RWPE2 (cell line): ENCODE measurements around the gene ARL14EP.

Source experiments
- ATAC-seq: fragments of 200-7000 bp; cut with Tn5 transposase; 3 replicates; pipeline ENCODE4 v1.9.1; 2021; ENCODE audit warnings: low read depth
- DNase-seq: peaks from one replicate; pipeline ENCODE4 v3.0.0-alpha.2; 2020; ENCODE audit warnings: low spot score
- H3K27ac ChIP-seq: fragments of 450-650 bp; 2 replicates; pipeline ENCODE4 v1.5.1; 2017; ENCODE audit warnings: mild to moderate bottlenecking; ENCODE audit not compliant: poor library complexity, severe bottlenecking
- H3K27me3 ChIP-seq: fragments of 250-450 bp; sonication (Bioruptor Pico); 2 replicates; pipeline ENCODE4 v1.5.1; 2021; ENCODE audit warnings: mild to moderate bottlenecking, moderate library complexity; ENCODE audit not compliant: insufficient read depth, poor library complexity, severe bottlenecking
- H3K36me3 ChIP-seq: fragments of 250-450 bp; sonication (Bioruptor Pico); 2 replicates; pipeline ENCODE4 v1.5.1; 2020; ENCODE audit warnings: low read depth, mild to moderate bottlenecking, moderate library complexity
- H3K4me1 ChIP-seq: fragments of 250-450 bp; sonication (Bioruptor Pico); 2 replicates; pipeline ENCODE4 v1.5.1; 2021; ENCODE audit warnings: mild to moderate bottlenecking, moderate library complexity; ENCODE audit not compliant: insufficient read depth, poor library complexity, severe bottlenecking
- H3K4me3 ChIP-seq: fragments of 250-450 bp; sonication (Bioruptor Pico); 2 replicates; pipeline ENCODE4 v1.5.1; 2021; ENCODE audit warnings: mild to moderate bottlenecking, moderate library complexity; ENCODE audit not compliant: severe bottlenecking
- H3K9me3 ChIP-seq: fragments of 250-450 bp; sonication (Bioruptor Pico); 2 replicates; pipeline ENCODE4 v1.5.1; 2021; ENCODE audit warnings: mild to moderate bottlenecking, moderate library complexity; ENCODE audit not compliant: severe bottlenecking
- TF ChIP-seq, protein P1 (sequence below): fragments of 450-650 bp; IDR thresholded peaks from one replicate; pipeline ENCODE4 v1.5.1; 2017; ENCODE audit warnings: mild to moderate bottlenecking, moderate library complexity; ENCODE audit not compliant: poor library complexity, severe bottlenecking

ARL14EP gene

DNA sequence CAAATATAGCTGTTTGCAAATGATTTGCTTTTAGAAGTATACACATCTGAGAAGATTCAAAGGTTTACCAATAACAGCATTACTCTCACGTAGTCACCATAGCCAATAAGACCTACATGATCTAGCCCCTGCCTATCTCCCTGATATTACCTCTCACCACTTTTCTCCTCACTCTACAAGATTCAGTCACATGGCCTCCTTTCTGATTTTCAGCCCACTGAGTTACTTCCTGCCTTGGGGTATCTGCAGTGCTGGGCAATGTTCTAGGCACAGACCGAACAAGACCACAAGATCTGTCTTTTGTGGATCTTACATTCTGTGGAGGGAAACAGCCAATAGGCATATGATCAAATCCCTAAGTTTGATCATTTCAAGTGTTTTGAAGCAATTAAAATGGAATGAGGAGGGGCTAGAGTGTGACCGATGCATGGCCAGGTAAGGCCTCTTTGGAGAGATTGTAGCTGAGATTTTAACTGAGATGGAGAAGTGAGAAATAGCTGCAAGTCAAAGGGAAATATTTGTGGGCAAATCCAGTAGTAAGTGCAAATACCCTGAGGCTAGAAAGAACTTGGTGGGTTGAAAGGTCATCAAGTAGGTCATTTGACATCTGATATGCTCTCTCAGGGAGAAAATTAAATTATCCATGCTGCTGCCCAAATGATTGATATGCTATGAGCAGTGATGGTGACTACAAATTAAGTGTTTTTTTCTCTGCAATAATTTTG lies 43.1 kb downstream of the ARL14EP start:
- no peak overlapping the region for H3K27ac ChIP-seq
- no peaks in the 10 kb centered on the region for H3K27me3 ChIP-seq
- H3K9me3 ChIP-seq: no peaks in the 10 kb centered on the region
- no peaks in the 10 kb centered on the region for H3K36me3 ChIP-seq
- no peak for DNase-seq
- ATAC-seq: no peak
- H3K4me3 ChIP-seq: no peak overlapping the region
- H3K4me1 ChIP-seq: peaks cover 4% of the 10 kb centered on the region
- TF ChIP-seq, protein P1, sequence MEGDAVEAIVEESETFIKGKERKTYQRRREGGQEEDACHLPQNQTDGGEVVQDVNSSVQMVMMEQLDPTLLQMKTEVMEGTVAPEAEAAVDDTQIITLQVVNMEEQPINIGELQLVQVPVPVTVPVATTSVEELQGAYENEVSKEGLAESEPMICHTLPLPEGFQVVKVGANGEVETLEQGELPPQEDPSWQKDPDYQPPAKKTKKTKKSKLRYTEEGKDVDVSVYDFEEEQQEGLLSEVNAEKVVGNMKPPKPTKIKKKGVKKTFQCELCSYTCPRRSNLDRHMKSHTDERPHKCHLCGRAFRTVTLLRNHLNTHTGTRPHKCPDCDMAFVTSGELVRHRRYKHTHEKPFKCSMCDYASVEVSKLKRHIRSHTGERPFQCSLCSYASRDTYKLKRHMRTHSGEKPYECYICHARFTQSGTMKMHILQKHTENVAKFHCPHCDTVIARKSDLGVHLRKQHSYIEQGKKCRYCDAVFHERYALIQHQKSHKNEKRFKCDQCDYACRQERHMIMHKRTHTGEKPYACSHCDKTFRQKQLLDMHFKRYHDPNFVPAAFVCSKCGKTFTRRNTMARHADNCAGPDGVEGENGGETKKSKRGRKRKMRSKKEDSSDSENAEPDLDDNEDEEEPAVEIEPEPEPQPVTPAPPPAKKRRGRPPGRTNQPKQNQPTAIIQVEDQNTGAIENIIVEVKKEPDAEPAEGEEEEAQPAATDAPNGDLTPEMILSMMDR: no peak

DNA sequence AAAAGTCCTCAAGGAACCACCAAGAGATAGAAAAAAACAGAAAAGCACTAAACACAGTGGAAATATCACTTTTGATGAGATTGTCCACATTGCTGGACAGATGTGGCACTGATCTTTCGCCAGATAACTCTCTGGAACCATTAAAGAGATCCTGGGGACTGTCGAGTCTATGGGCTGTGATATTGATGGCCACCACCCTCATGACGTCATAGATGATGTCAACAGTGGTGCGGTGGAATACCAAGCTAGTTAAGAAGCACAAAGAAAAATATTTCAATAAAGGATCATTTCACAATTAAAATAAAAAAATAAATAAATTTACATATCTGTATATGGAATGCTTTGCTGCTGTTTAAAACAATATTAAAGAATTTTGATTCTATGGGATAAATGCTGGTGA lies 45.5 kb downstream of the ARL14EP start:
- no peak for DNase-seq
- Histone ChIP-seq H3K27ac (no peak overlapping the region), H3K27me3 (no peaks in the 10 kb centered on the region), H3K4me3 (no peak overlapping the region), H3K4me1 (no peaks in the 10 kb centered on the region), H3K9me3 (no peaks in the 10 kb centered on the region), H3K36me3 (no peaks in the 10 kb centered on the region)
- no peak for ATAC-seq
- TF ChIP-seq, protein P1: no peak

DNA sequence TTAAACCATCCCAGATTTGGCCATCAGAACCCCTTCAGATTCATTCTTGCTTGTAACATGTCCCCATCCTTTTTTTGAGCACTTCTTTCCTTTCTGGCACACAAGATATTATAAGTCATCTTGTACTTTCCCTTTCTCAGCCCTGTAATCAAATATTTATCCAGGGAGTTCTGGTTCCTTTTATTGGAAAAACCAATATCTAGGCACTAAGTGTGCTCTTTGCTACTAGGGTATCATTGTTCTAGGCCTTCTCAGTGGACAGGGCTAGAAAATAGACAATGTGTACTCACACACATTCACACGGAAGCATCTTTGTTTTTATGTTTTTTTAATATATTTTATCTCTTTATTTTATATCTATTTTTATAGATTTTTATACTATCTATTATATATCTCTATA lies 47.3 kb downstream of the ARL14EP start:
- Histone ChIP-seq H3K4me3 (no peak overlapping the region), H3K27me3 (no peaks in the 10 kb centered on the region), H3K9me3 (no peaks in the 10 kb centered on the region), H3K36me3 (no peaks in the 10 kb centered on the region), H3K27ac (no peak overlapping the region), H3K4me1 (no peaks in the 10 kb centered on the region)
- TF ChIP-seq, protein P1: no peak
- DNase-seq: no peak
- no peak for ATAC-seq

DNA sequence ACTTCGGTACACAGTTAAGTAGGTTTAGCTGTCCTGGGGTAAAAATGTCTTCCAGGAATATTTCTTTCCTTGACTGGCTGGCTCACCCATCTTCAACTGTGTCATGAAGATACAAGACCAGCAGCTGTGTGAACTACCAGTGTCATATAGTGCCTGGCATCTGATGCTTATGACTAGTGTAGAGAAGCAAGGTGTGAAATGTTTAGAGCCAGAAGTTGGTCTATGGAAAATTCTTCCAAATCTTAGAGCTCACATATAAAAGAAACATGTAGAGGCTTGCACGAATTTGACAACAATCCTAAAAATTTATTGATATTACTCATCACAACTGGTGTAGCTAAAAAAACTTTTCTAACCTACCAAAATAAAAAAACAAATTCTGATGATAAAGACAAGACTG lies 54.4 kb downstream of the ARL14EP start:
- H3K4me1 ChIP-seq: peaks cover 11% of the 10 kb centered on the region
- no peak overlapping the region for H3K27ac ChIP-seq

DNA sequence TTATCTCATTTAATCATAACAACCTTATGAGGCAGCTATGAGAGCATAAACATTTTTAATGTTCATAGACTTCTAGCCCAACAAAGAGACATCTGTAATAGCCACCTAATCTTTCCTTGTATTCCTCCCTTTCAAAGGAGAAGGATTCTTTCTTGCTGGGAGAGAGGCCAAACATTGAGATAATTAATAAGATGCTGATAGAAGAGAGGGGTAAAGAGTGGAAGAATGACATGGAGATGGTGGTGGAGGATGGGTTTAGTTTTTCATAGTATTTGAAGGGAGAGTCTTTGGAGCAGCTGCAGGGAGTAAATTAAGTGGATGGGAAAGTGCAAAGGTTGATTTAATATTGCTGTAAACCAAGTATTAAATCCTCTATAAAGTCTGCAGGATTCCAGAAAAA lies 57.9 kb downstream of the ARL14EP start:
- Histone ChIP-seq H3K4me1 (peaks cover 11% of the 10 kb centered on the region), H3K27ac (no peak overlapping the region), H3K9me3 (no peaks in the 10 kb centered on the region), H3K36me3 (no peaks in the 10 kb centered on the region), H3K27me3 (no peaks in the 10 kb centered on the region), H3K4me3 (no peak overlapping the region)
- ATAC-seq (no peak), DNase-seq (no peak)
- TF ChIP-seq, protein P1: no peak

More for the DNA sequence above, 54.4 kb downstream of the ARL14EP start:
- TF ChIP-seq, protein P1: no peak
- DNase-seq (no peak), ATAC-seq (peak; percentile 61)
- no peaks in the 10 kb centered on the region for H3K9me3 ChIP-seq
- H3K27me3 ChIP-seq: no peaks in the 10 kb centered on the region
- H3K4me3 ChIP-seq: no peak overlapping the region
- H3K36me3 ChIP-seq: no peaks in the 10 kb centered on the region
